K562 (cell line): ENCODE data around the gene ABAT.

ENCODE experiments used
- ATF7 ChIP-seq: fragments of 450-650 bp; IDR thresholded peaks from 2 replicates; pipeline ENCODE4 v1.7.1; 2014; ENCODE audit warnings: mild to moderate bottlenecking, moderate library complexity
- CSDE1 ChIP-seq, 2 experiments: fragments of 450-650 bp; IDR thresholded peaks; 2 replicates each; pipeline ENCODE4 v1.6.1; 2016; ENCODE audit warnings: mild to moderate bottlenecking in 1 of 2
- CTCF ChIP-seq, 3 experiments: IDR thresholded peaks in 2 of 3; conservative IDR thresholded peaks in 1 of 3; 2 replicates each; pipeline ENCODE4 v1.5.1; 2011 to 2012; ENCODE audit warnings: low read length in 3 of 3, mild to moderate bottlenecking in 3 of 3, control low read depth in 2 of 3, improper control_type of control experiment in 1 of 3, inconsistent platforms in 1 of 3, low read depth in 1 of 3, mixed read lengths in 1 of 3, moderate library complexity in 1 of 3; ENCODE audit not compliant: insufficient read depth in 2 of 3
- EZH2 ChIP-seq: IDR thresholded peaks from 2 replicates; pipeline ENCODE4 v1.6.1; 2012; ENCODE audit warnings: low read depth, mild to moderate bottlenecking, inconsistent platforms, low read length, borderline replicate concordance
- HDAC2 ChIP-seq: fragments of 450-650 bp; IDR thresholded peaks from 2 replicates; pipeline ENCODE4 v1.6.1; 2016; ENCODE audit warnings: mild to moderate bottlenecking
- KHSRP ChIP-seq: fragments of 450-650 bp; IDR thresholded peaks from 2 replicates; pipeline ENCODE4 v1.6.1; 2017
- ZFP36 ChIP-seq: fragments of 150-350 bp; IDR thresholded peaks from 2 replicates; pipeline ENCODE4 v1.6.1; 2018; ENCODE audit warnings: low read length, low read depth; ENCODE audit not compliant: partially characterized antibody
- ZKSCAN3 ChIP-seq: fragments of 250-450 bp; sonication (Bioruptor Pico); IDR thresholded peaks from 2 replicates; pipeline ENCODE4 v1.4.0; 2020
- ZNF175 ChIP-seq: fragments of 200-800 bp; sonication (Bioruptor generic); IDR thresholded peaks from 2 replicates; pipeline ENCODE4 v1.6.1; 2016; ENCODE audit warnings: low read depth, mild to moderate bottlenecking, missing genetic modification characterization, missing compliant biosample characterization

- TF ChIP-seq EZH2 (no peak), CSDE1 (IDR thresholded peaks at IDR 0.05) (no peak), ATF7 (no peak), CTCF (IDR thresholded peaks at IDR 0.05 in 2 of 3, conservative IDR thresholded peaks at IDR 0.05 in 1 of 3; ENCODE audit: insufficient read depth in 2 of 3, low read depth in 1 of 3, low read length in 3 of 3) (no peak), ZFP36 (no peak), ZKSCAN3 (no peak), KHSRP (no peak), ZNF175 (no peak), HDAC2 (no peak)
Observed at GRCh38 chr16:8814095-8814806, 139.8 kb downstream of the ABAT start.
